IPS-11a (cell line): ENCODE results near the gene PARD6G.
"Not testable (repeated sequence)": the region's sequence is repeated elsewhere in the genome, so short reads cannot be mapped to it uniquely, and the experiment has no call there.

ENCODE experiments used
- H3K4me3 ChIP-seq: one replicate; pipeline ENCODE4 v1.5.1; 2013; ENCODE audit warnings: low read depth, low read length, control low read depth

The PARD6G gene

DNA sequence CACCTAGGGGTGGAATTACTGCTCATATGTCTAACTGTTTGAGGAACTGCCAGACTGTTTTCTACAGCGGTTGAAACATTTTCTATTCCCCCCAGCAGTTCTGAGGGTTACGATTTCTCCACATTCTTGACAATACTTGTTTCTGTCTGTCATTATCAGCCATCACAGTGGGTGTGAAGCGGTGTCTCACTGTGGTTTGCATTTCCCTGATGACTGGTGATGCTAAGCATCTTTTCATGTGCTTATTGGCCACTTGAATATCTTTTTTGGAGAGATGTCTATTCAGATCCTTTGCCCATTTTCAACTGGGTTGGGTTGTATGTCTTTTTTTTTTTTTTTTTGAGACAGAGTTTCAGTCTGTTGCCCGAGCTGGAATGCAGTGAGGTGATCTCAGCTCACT lies 75.3 kb downstream of the PARD6G start:
- H3K4me3 ChIP-seq, result no peak overlapping the region

- no peak overlapping the region for H3K4me3 ChIP-seq
Measured at GRCh38 chr18:80171054-80171872, 76.1 kb downstream of the PARD6G start.

GRCh38 chr18:80170395-80171053 lies 76.8 kb downstream of the PARD6G start:
- H3K4me3 ChIP-seq, result no peak overlapping the region

GRCh38 chr18:80169607-80170006 lies 77.7 kb downstream of the PARD6G start:
- no peak overlapping the region for H3K4me3 ChIP-seq

- H3K4me3 ChIP-seq, result no peak overlapping the region
Measured at GRCh38 chr18:80168982-80169381, 78.3 kb downstream of the PARD6G start.

- H3K4me3 ChIP-seq, result no peak overlapping the region
Measured at GRCh38 chr18:80168346-80168745, 79.0 kb downstream of the PARD6G start.

- H3K4me3 ChIP-seq, result no peak overlapping the region
Measured at GRCh38 chr18:80167931-80168330, 79.4 kb downstream of the PARD6G start.

DNA sequence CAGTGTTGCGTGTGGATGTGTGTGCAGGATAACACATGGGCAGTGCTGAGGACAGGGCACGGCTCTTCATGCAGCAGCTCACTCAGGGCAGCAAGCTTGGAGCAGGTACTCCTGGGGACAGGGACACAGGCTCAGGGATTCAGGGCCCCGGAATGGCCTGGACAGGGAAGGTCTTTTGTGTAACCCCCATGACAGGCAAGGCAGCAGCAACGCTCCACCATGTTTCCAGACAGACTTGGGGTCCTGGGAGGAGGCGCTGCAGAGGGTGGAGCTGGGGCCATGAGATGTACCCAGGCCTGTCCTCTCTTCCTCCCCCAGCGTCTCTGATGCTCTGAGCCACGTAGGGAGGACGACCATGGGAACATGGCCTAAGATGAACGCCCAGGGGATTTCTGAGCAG lies 80.0 kb downstream of the PARD6G start:
- no peak overlapping the region for H3K4me3 ChIP-seq

DNA sequence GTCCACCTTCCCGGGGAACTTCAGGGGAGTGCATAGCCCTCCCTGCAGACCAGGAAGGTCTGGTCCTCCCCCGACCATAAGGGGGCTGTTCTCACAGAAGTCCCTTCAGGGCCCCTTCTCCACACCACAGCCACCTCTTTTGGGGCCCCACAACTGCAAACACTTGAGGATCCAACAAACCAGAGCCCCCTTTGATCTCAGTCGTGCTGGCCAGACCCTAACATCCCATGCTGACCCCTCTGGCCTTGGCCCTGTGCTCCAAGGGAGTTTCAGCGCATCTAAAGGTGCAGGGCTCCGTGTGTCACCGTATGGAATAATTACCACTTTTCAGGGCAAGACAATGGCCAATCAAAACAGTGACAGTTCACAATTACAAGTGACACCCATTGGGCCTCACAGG lies 80.6 kb downstream of the PARD6G start:
- H3K4me3 ChIP-seq, result no peak overlapping the region

DNA sequence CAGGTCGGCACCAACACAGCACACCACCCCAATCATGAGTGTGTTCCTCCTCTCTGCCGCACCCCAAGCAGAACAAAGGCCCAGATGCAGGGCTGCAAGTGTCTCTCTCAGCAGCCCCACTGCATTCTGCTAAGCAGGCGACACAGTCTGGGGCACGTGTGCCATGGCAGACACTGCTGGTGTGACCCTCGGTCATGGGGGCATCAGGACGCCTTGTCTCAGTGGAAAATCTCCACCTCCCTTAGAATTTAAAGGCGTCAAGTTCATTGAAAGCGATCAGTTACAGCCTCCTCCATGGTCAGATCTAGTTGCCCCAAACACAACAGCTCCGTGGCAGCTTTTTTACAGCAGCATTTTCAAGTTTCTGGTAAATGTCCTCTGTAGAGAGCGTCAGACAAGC lies 81.1 kb downstream of the PARD6G start:
- no peak overlapping the region for H3K4me3 ChIP-seq

DNA sequence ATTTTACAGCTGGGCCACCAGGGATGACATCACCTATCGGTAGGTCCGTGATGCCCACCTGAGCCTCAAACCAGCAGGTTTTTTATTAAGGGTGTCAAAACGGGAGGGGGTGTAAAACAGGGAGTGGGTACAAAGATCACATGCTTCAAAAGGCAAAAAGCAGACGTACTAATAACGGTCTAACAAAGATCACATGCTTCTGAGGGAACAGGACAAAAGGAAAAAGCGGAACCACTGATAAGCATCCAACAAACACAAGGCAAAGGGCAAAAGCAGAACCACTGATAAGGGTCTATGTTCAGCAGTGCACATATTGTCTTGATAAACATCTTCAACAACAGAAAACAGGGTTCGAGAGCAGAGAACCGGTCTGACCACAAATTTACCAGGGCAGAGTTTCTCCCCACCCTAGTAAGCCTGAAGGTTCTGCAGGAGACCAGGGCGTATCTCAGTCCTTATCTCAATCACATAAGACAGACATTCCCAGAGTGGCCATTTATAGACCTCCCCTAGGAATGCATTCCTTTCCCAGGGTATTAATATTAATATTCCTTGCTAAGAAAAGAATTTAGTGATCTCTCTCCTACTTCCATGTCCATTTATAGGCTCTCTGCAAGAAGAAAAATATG lies 82.5 kb downstream of the PARD6G start:
- H3K4me3 ChIP-seq, result not testable (repeated sequence)

DNA sequence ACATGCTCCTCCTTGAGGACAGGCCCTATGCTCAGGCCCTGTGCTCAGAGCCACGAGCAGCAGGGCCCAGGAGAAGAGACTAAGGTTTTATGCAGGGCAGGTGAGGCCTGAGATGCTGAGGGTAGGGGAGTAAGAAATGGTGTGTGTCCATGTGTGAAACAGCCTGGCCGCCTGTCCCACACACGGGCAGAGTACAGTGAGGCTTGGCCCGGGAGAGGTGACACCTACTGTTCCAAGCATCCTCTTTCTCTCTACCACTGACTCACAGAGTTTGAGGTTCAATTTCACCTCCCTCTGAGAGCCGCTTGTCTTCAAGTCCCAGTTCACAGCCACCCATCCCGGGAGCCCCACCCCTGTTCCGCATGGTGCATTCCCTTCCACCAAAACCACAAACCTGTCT lies 84.1 kb downstream of the PARD6G start:
- no peak overlapping the region for H3K4me3 ChIP-seq

GRCh38 chr18:80161781-80162417 lies 85.4 kb downstream of the PARD6G start:
- no peak overlapping the region for H3K4me3 ChIP-seq

DNA sequence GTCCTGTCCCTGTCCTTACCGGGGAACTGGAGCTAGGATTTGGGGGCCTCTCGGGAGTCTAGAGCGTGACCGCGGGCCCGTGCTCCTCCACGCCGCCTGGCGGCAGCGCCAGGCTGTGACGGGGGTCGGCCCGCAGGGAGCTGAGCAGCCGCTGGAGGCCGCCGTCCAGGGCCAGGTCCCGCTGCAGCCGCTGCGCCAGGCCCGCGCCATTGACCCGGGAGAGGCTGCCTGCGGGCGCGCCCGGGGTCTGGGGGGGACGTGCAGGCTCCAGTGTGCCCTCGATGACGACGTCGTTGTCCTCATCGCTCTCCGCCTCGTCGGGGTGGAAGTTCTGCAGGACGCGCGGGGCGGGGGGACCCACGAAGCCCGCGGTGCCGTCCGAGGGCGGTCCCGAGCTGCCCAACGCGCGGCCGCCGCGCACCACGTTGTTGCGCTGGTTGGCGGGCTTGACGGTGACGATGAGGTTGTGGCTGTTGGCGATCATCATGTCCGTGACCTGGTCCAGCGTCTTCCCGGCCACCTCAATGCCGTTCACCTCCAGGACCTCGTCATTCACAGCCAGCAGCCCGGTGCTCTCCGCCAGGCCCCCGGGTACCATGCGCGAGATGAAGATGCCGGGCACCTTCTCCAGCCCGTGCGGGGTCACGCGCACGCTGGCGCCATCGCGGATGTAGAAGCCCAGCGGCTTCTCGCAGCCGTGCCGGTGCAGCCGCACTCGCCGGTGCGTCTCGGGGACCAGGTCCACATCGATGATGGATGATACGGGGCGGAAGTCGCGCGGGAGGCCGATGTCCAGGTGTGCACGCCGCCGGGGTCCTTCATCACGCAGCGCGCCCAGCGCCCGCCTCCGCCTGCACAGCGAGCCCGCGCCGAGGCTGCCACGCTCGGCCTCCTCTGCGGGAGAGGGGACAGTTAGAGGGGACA lies 87.3 kb downstream of the PARD6G start:
- H3K4me3 ChIP-seq, result no peak overlapping the region

DNA sequence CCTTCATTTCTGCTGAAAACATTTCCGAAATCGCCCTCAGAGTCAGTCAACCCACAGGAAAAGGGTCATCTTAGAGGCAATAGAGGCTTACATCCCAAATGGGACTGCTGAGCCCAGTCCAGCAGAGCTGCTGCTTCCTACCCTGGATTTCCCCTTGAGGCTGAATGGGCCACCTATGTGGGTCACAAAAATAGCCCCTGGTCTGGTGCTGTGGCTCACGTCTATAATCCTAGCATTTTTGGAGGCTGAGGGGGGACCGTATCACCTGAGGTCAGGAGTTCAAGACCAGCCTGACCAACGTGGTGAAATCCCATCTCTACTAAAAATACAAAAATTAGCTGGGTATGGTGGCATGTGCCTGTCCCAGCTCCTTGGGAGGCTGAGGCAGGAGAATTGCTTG lies 88.9 kb downstream of the PARD6G start:
- H3K4me3 ChIP-seq, result no peak overlapping the region

- H3K4me3 ChIP-seq, result no peak overlapping the region
Measured at GRCh38 chr18:80157708-80158343, 89.5 kb downstream of the PARD6G start.

GRCh38 chr18:80154293-80154692 lies 93.0 kb downstream of the PARD6G start:
- no peak overlapping the region for H3K4me3 ChIP-seq

GRCh38 chr18:80149667-80150066 lies 97.6 kb downstream of the PARD6G start:
- no peak overlapping the region for H3K4me3 ChIP-seq

DNA sequence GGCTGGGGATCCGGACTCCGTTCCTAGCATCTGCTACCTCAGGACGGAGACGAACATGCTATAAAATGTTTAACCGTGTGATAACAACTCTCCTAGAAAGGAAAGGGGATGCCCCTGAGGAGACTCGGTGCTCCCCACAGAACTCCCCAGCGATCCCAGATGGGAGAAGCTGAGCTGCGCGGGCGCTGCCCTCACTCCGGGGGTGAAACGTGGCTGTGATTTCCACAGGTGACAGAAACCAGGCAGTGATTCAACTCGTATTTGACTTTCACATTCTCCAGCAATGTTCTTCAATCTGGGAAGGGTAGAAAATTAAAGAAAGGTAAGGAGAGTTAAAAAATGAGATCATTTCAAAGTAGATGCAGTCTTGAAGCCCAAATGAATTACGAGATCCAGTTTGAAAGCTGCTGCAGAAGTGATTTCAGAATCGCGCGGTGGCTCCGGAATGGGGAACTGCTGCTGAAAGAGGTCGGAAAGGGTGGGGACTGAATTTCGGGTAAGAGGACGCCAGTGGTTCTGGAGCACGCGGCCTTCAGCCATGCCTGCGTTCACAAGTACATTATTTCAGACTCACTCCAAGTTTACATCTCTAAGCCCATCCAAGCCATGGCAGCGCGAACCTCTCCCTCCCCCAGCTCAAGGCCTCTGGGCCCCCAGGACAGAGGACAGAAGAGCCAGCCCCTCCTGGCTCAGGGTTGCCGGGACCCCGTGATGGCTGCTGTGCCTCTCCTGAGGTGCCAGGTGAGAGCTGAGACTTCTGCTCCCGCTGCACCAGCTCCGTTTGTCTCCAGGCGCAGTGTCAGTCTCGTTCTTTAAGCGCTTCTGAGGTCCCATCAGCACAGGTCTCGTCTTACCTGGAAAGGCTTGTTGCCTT lies 98.8 kb downstream of the PARD6G start:
- peak overlapping the region; percentile 22 for H3K4me3 ChIP-seq
